ENCODE results near the gene SLK.

SLK gene

DNA sequence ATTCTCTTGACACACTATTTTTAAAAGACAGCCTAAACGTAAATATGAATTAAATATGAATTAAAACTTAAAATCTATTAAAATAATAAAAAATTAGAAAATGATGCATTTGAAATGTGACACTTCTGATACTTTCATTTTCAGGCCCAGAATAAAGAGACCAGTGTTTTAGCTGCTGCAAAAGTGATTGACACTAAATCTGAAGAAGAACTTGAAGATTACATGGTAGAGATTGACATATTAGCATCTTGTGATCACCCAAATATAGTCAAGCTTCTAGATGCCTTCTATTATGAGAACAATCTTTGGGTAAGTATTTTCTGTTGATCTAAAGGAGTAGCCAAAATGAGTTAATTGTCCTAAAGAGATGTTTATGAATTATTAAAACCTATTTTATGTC lies 23.6 kb downstream of the SLK start:
- no peaks in the 10 kb centered on the region for H3K4me1 ChIP-seq (ENCODE audit: low read length)
- H3K79me2 ChIP-seq (ENCODE audit: low read length), result peaks cover 3% of the 10 kb centered on the region; the same call in 1 of the 2 replicates
- no peak overlapping the region for H3K9ac ChIP-seq (ENCODE audit: low read length)
- H2AFZ ChIP-seq (ENCODE audit: low read depth, low read length), result no peak overlapping the region
- H4K20me1 ChIP-seq (ENCODE audit: insufficient read depth, low read length), result peaks cover 4% of the 10 kb centered on the region; the same call in 1 of the 2 replicates
- H3K4me2 ChIP-seq (ENCODE audit: low read length), result no peak overlapping the region
- no peak overlapping the region for H3K27ac ChIP-seq (ENCODE audit: low read length)
- H3K36me3 ChIP-seq (replicated peaks; ENCODE audit: low read depth, low read length), result no peaks in the 10 kb centered on the region
- no peaks in the 10 kb centered on the region for H3K27me3 ChIP-seq (ENCODE audit: low read depth, low read length)
- H3K9me3 ChIP-seq (ENCODE audit: insufficient read depth, low read length), result no peaks in the 10 kb centered on the region
- no peak for TF ChIP-seq EZH2phosphoT487 (IDR thresholded peaks at IDR 0.05; ENCODE audit: low read depth)
- TF ChIP-seq, protein P1, sequence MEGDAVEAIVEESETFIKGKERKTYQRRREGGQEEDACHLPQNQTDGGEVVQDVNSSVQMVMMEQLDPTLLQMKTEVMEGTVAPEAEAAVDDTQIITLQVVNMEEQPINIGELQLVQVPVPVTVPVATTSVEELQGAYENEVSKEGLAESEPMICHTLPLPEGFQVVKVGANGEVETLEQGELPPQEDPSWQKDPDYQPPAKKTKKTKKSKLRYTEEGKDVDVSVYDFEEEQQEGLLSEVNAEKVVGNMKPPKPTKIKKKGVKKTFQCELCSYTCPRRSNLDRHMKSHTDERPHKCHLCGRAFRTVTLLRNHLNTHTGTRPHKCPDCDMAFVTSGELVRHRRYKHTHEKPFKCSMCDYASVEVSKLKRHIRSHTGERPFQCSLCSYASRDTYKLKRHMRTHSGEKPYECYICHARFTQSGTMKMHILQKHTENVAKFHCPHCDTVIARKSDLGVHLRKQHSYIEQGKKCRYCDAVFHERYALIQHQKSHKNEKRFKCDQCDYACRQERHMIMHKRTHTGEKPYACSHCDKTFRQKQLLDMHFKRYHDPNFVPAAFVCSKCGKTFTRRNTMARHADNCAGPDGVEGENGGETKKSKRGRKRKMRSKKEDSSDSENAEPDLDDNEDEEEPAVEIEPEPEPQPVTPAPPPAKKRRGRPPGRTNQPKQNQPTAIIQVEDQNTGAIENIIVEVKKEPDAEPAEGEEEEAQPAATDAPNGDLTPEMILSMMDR (IDR thresholded peaks at IDR 0.05; ENCODE audit: low read depth, low read length), result no peak
- no peak overlapping the region for H3K4me3 ChIP-seq (ENCODE audit: low read length)

- no peak overlapping the region for H3K27ac ChIP-seq (ENCODE audit: low read length)
- H3K9me3 ChIP-seq (ENCODE audit: insufficient read depth, low read length), result no peaks in the 10 kb centered on the region
- no peaks in the 10 kb centered on the region for H3K4me1 ChIP-seq (ENCODE audit: low read length)
- no peaks in the 10 kb centered on the region for H3K27me3 ChIP-seq (ENCODE audit: low read depth, low read length)
- no peak overlapping the region for H3K9ac ChIP-seq (ENCODE audit: low read length)
- H4K20me1 ChIP-seq (ENCODE audit: insufficient read depth, low read length), result peaks cover 4% of the 10 kb centered on the region; the same call in 1 of the 2 replicates
- no peak overlapping the region for H2AFZ ChIP-seq (ENCODE audit: low read depth, low read length)
- H3K79me2 ChIP-seq (ENCODE audit: low read length), result no peaks in the 10 kb centered on the region
- no peak overlapping the region for H3K4me2 ChIP-seq (ENCODE audit: low read length)
- TF ChIP-seq, protein P1 (IDR thresholded peaks at IDR 0.05; ENCODE audit: low read depth, low read length), result no peak
- no peak for TF ChIP-seq EZH2phosphoT487 (IDR thresholded peaks at IDR 0.05; ENCODE audit: low read depth)
- H3K4me3 ChIP-seq (ENCODE audit: low read length), result no peak overlapping the region
- H3K36me3 ChIP-seq (replicated peaks; ENCODE audit: low read depth, low read length), result no peaks in the 10 kb centered on the region
Observed at GRCh38 chr10:103991393-103992128, 24.6 kb downstream of the SLK start.

DNA sequence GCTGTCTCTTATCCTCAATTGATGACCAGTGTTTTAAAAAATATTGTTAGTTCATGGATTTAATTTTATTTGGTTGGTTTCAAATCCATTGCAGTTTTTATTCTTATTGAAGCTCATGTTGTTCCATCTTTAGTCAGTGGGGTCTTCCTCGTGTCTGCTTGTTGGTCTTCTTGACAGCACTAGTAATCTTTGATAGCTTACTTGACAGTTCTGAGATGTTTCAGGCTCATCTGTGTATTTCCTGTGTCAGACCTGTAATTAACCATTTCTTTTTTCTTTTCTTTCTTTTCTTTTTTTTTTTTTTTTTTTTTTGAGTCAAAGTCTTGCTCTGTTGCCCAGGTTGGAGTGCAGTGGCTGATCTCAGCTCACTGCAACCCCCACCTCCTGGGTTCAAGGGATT lies 28.2 kb downstream of the SLK start:
- no peak overlapping the region for H3K4me3 ChIP-seq (ENCODE audit: low read length)

GRCh38 chr10:103998805-103999204 lies 31.9 kb downstream of the SLK start:
- TF ChIP-seq, protein P1 (IDR thresholded peaks at IDR 0.05; ENCODE audit: low read depth, low read length), result no peak
- TF ChIP-seq EZH2phosphoT487 (IDR thresholded peaks at IDR 0.05; ENCODE audit: low read depth), result no peak
- Histone ChIP-seq H3K4me1 (ENCODE audit: low read length) (no peaks in the 10 kb centered on the region), H3K9me3 (ENCODE audit: insufficient read depth, low read length) (no peaks in the 10 kb centered on the region), H3K79me2 (ENCODE audit: low read length) (no peaks in the 10 kb centered on the region), H2AFZ (ENCODE audit: low read depth, low read length) (no peak overlapping the region), H3K4me2 (ENCODE audit: low read length) (no peak overlapping the region), H4K20me1 (ENCODE audit: insufficient read depth, low read length) (no peaks in the 10 kb centered on the region; the same call in 1 of the 2 replicates), H3K27me3 (ENCODE audit: low read depth, low read length) (no peaks in the 10 kb centered on the region), H3K36me3 (replicated peaks; ENCODE audit: low read depth, low read length) (peaks cover 2% of the 10 kb centered on the region), H3K9ac (ENCODE audit: low read length) (no peak overlapping the region), H3K27ac (ENCODE audit: low read length) (no peak overlapping the region), H3K4me3 (ENCODE audit: low read length) (no peak overlapping the region)

More for the DNA sequence above, 28.2 kb downstream of the SLK start:
- Histone ChIP-seq H4K20me1 (ENCODE audit: insufficient read depth, low read length) (no peaks in the 10 kb centered on the region; the same call in 1 of the 2 replicates), H3K4me1 (ENCODE audit: low read length) (no peaks in the 10 kb centered on the region), H3K27me3 (ENCODE audit: low read depth, low read length) (no peaks in the 10 kb centered on the region), H3K4me2 (ENCODE audit: low read length) (no peak overlapping the region), H3K9me3 (ENCODE audit: insufficient read depth, low read length) (no peaks in the 10 kb centered on the region), H3K79me2 (ENCODE audit: low read length) (no peaks in the 10 kb centered on the region), H3K9ac (ENCODE audit: low read length) (no peak overlapping the region), H3K36me3 (replicated peaks; ENCODE audit: low read depth, low read length) (no peaks in the 10 kb centered on the region), H3K27ac (ENCODE audit: low read length) (no peak overlapping the region), H2AFZ (ENCODE audit: low read depth, low read length) (no peak overlapping the region)
- TF ChIP-seq EZH2phosphoT487 (IDR thresholded peaks at IDR 0.05; ENCODE audit: low read depth), result no peak
- TF ChIP-seq, protein P1 (IDR thresholded peaks at IDR 0.05; ENCODE audit: low read depth, low read length), result no peak

All from OCI-LY3 (cell line).